Kidney (tissue), 14 donors: ENCODE measurements around the gene BAIAP2L2. TPM values are rescaled to one million over a fixed set of nuclear protein-coding genes. Genes with fewer than 3 reads are reported as not detected.

Experiments used
- DNase-seq, 5 donors: peaks; one replicate each; pipeline ENCODE4 v3.0.0-alpha.2; 2013 to 2020
- FAIRE-seq: peaks from 2 replicates; lab custom pipeline; 2012; peaks lifted over from hg19 to GRCh38; lab: Jason Lieb, UNC
- H3K27ac ChIP-seq, 2 donors: one replicate each; pipeline ENCODE4 v1.7.0; 2013; ENCODE audit warnings: low read depth in 2 of 2, low read length in 2 of 2, inconsistent platforms in 1 of 2
- H3K27me3 ChIP-seq: one replicate; pipeline ENCODE4 v1.7.1; 2013; ENCODE audit warnings: low read length, inconsistent platforms; ENCODE audit not compliant: control insufficient read depth, insufficient read depth
- H3K36me3 ChIP-seq, 3 donors: one replicate each; pipeline versions ENCODE4 v1.7.0 to v1.7.1; 2013; ENCODE audit warnings: low read length in 3 of 3, control low read depth in 1 of 3, inconsistent platforms in 1 of 3; ENCODE audit not compliant: insufficient read depth in 3 of 3, control insufficient read depth in 2 of 3
- H3K4me1 ChIP-seq, 3 donors: one replicate each; pipeline versions ENCODE4 v1.7.0 to v1.7.1; 2013; ENCODE audit warnings: low read length in 3 of 3, inconsistent platforms in 1 of 3, low read depth in 1 of 3; ENCODE audit not compliant: control insufficient read depth in 2 of 3, insufficient read depth in 2 of 3
- H3K4me3 ChIP-seq, 3 donors: one replicate each; pipeline versions ENCODE4 v1.7.0 to v1.8.1; 2013; ENCODE audit warnings: low read length in 3 of 3, control low read depth in 1 of 3, inconsistent platforms in 1 of 3
- H3K9ac ChIP-seq, 3 donors: one replicate each; pipeline versions ENCODE4 v1.7.0 to v1.7.1; 2013; ENCODE audit warnings: low read length in 3 of 3, control low read depth in 1 of 3, inconsistent platforms in 1 of 3
- H3K9me3 ChIP-seq, 3 donors: one replicate each; pipeline versions ENCODE4 v1.7.0 to v1.7.1; 2013; ENCODE audit warnings: low read length in 3 of 3, control low read depth in 1 of 3, inconsistent platforms in 1 of 3; ENCODE audit not compliant: control insufficient read depth in 2 of 3, insufficient read depth in 1 of 3
- intact Hi-C: fragments of 100-400 bp; cut with DNase I; formaldehyde crosslinking; loops from one replicate; pipeline ENCODE4 v1.11.1; 2022
- polyA plus RNA-seq: library from polyadenylated mRNA; stranded (reverse); fragments of 350-450 nt; fragmentation: Illumina TruSeq; extraction: RNeasy Lipid Tissue Mini Kit (QIAGEN cat#74804); gene quantifications from one replicate; pipeline ENCODE4 v1.2.3, GENCODE V29; 2014; ENCODE audit warnings: low read depth, low replicate concordance; ENCODE audit not compliant: insufficient read depth
- total RNA-seq: library from RNA; stranded (reverse); fragmentation: NEBNext Ultra II Directional; extraction: Animal tissue kit (Norgen Biotek cat#: 25700); gene quantifications from one replicate; pipeline ENCODE4 v1.2.1, GENCODE V29; 2021
- TF ChIP-seq, protein P1 (sequence below): IDR thresholded peaks from 3 replicates; pipeline ENCODE4 v1.5.1; 2012; ENCODE audit warnings: mild to moderate bottlenecking, moderate library complexity, borderline replicate concordance; ENCODE audit not compliant: insufficient read depth; ENCODE audit errors: extremely low read depth
- donor health status: control.
- donor health status: control.
- donor health status: control.
- donor health status: control.
- donor health status: control.
- donor health status: DM: yes; HTN: yes; CAD: no.
- donor health status: Normal renal cell carcinoma (clear cell type).

BAIAP2L2 gene
- total and polyA plus RNA-seq, 2 donors from 2014 or later: 9.7 to 27.8 TPM

GRCh38 chr22:38081636-38081940 is 28.9 kb downstream of the BAIAP2L2 start:
- intact Hi-C loops: no loop called here
- no peak overlapping the region for H3K9ac ChIP-seq
- H3K9me3 ChIP-seq: no peaks in the 10 kb centered on the region
- H3K4me1 ChIP-seq: peaks cover 0 to 8% (median 0%) of the 10 kb centered on the region in 3 donors
- H3K4me3 ChIP-seq: no peak overlapping the region
- no peak overlapping the region for H3K27ac ChIP-seq
- TF ChIP-seq, protein P1, sequence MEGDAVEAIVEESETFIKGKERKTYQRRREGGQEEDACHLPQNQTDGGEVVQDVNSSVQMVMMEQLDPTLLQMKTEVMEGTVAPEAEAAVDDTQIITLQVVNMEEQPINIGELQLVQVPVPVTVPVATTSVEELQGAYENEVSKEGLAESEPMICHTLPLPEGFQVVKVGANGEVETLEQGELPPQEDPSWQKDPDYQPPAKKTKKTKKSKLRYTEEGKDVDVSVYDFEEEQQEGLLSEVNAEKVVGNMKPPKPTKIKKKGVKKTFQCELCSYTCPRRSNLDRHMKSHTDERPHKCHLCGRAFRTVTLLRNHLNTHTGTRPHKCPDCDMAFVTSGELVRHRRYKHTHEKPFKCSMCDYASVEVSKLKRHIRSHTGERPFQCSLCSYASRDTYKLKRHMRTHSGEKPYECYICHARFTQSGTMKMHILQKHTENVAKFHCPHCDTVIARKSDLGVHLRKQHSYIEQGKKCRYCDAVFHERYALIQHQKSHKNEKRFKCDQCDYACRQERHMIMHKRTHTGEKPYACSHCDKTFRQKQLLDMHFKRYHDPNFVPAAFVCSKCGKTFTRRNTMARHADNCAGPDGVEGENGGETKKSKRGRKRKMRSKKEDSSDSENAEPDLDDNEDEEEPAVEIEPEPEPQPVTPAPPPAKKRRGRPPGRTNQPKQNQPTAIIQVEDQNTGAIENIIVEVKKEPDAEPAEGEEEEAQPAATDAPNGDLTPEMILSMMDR: no peak
- H3K27me3 ChIP-seq: peaks cover 3% of the 10 kb centered on the region
- DNase-seq (no peak), FAIRE-seq (no peak)
- no peaks in the 10 kb centered on the region for H3K36me3 ChIP-seq

DNA sequence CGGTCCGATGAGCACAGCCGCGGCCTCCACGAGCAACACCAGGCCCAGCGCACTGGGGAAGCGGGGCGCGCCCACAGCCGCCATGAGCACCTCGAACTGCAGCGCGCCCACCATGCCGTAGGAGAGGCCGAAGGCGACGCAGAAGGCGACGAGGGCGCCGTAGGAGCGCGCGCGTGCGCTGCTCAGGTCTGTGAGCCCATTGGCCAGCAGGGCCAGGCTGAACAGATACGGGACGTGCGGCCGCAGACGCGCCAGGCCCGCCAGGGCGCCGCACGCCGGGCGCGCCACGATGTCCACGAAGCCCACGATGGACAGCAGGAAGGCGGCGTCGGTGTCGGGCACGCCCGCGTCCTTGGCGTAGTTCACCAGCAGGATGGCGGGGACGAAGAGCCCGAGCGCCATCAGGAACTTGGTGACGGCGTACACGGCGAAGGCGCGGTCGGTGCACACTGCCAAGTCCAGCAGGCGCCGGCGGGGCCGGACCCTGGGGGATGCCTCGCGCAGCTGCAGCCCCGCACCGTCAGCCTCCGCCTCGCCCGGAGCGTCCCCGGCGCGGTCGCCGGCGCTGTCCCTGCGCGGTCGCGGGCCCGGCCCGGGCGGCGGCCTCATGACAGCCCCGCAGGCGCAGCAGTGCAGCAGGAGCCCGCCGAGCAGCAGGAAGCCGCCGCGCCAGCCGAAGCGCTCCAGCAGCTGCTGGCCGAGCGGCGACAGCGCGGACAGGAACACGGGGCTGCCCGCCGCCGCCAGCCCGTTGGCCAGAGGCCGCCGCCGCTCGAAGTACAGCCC is 29.4 kb downstream of the BAIAP2L2 start:
- H3K4me1 ChIP-seq: peaks cover 0 to 8% (median 0%) of the 10 kb centered on the region in 3 donors
- H3K27me3 ChIP-seq: peaks cover 3% of the 10 kb centered on the region
- TF ChIP-seq, protein P1: no peak
- no peaks in the 10 kb centered on the region for H3K36me3 ChIP-seq
- H3K27ac ChIP-seq: no peak overlapping the region
- FAIRE-seq: no peak
- peak overlapping the region in 1 of 3 donors; percentile 35 for H3K4me3 ChIP-seq
- no peaks in the 10 kb centered on the region for H3K9me3 ChIP-seq
- intact Hi-C loops: no loop called here
- DNase-seq: peak; percentile 49 to 80 (median 63)
- H3K9ac ChIP-seq: no peak overlapping the region

DNA sequence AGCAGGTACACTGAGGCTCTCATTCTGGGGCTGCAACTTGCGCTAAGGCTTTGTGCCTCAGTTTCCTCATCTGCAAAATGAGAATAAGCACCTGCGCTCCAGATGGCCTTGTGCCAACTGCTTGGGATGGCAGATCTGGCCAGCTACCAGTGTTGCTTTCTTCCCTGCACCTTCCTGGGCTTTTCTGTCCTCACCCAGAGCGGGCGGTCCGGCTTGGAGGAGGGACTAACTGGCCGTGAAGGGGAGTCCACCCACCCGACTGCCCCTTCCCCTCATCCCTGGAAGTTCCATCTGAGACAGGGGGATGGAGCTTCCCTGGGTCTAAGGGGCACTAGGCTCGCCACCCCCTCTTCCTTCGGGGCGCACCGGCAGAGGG is 30.0 kb downstream of the BAIAP2L2 start:
- Histone ChIP-seq H3K9ac (no peak overlapping the region), H3K36me3 (no peaks in the 10 kb centered on the region), H3K4me1 (peaks cover 0 to 8% (median 0%) of the 10 kb centered on the region in 3 donors), H3K27me3 (peaks cover 3% of the 10 kb centered on the region), H3K27ac (no peak overlapping the region), H3K9me3 (no peaks in the 10 kb centered on the region), H3K4me3 (peak overlapping the region in 1 of 3 donors; percentile 35)
- FAIRE-seq (no peak), DNase-seq (peak in 1 of 5 donors; percentile 53)
- intact Hi-C loops: no loop called here
- TF ChIP-seq, protein P1: no peak
